WI38 (cell line): ENCODE data around the gene TENT4B.

ENCODE experiments used
- H3K4me3 ChIP-seq: 2 replicates; pipeline ENCODE4 v1.5.1; 2011; ENCODE audit warnings: low read depth, mild to moderate bottlenecking, control low read depth, low read length
- CTCF ChIP-seq: IDR thresholded peaks from 2 replicates; pipeline ENCODE4 v1.5.1; 2012; ENCODE audit warnings: low read depth, mild to moderate bottlenecking, control low read depth, low read length

Gene TENT4B

GRCh38 chr16:50276326-50276640 lies 123.2 kb downstream of the TENT4B start:
- H3K4me3 ChIP-seq = no peak overlapping the region
- no peak for TF ChIP-seq CTCF

- no peak for TF ChIP-seq CTCF
- no peak overlapping the region for H3K4me3 ChIP-seq
These were observed 123.9 kb downstream of the TENT4B start for GRCh38 chr16:50276801-50277555.

GRCh38 chr16:50278251-50278650 lies 125.1 kb downstream of the TENT4B start:
- H3K4me3 ChIP-seq = no peak overlapping the region
- no peak for TF ChIP-seq CTCF

- TF ChIP-seq CTCF = no peak
- H3K4me3 ChIP-seq = no peak overlapping the region
These were observed 126.4 kb downstream of the TENT4B start for GRCh38 chr16:50279504-50279865.

GRCh38 chr16:50280932-50281331 lies 127.8 kb downstream of the TENT4B start:
- no peak overlapping the region for H3K4me3 ChIP-seq
- TF ChIP-seq CTCF = no peak
